AG20443 (cell line): Measurements from ENCODE around the gene ERLIN1.

Experiments
- DNase-seq: peaks from one replicate; pipeline ENCODE4 v3.0.0; 2012; ENCODE audit warnings: low spot score, mixed read lengths

Gene ERLIN1

DNA sequence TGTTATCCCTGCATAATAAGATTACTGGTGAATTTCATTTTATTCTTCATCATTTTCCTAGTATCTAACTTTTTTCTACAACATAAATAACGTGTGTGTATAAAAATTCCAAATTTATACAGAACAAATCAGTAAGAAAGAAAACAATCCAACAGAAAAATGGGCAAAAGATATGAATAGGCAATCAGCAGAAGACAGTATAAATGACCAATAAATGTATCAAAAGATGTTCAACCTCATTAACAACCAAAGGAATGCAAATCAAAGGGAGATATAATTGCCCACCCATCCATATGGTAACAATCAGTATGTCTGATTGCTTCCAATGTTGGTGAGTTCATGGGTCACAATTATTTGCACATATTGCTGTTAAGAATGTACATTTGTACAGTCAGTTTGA is 13.5 kb downstream of the ERLIN1 start:
- DNase-seq = no peak

DNA sequence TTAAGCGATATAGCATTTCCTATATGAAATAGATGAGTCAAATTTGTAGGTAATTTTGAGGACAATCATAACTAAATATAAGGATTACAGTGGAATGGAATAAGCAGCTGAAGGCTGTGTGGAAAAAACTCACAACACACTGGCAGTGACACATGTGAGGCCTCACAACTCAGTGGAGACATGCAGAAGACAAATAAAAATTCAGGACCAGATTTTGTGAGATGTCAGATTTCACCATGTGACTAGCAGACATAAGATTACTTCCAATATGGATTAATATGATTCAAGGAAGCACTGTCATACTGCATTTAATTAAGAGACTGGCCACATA is 17.6 kb downstream of the ERLIN1 start:
- DNase-seq = no peak

DNA sequence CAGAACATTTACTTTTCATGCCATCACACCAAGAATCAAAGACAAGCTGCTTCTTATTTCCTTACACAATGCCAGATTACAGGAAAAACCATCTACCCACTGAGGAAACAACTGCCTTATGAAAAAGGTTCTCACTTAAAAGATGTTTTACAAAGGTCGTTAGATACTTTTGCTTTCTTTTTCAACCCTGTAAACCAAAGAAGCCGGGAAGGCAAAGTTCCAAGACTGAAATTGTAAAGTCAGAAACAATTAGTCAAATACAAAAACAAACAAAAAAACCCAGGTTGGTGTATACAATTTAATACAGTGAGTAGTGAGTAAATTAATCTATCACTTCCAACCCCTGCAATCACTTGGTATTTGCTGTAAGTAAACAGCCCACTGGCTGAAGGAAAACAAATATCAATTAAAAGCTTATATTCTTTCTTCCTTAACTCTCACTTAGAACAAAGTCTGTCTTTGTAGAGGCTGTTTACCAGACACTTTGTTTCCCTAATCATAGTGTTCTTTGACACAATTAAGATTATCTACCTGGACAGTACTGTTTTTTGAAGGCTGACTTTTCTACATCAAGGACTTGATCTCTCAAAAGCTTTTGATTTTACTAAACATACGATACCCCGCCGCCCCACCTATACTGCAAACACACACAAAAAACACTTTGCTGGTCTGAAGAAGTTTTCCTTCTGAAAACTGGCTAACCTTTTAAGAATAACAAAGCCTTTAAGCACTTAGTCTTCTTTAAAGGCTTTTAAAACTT is 18.1 kb downstream of the ERLIN1 start:
- no peak for DNase-seq

DNA sequence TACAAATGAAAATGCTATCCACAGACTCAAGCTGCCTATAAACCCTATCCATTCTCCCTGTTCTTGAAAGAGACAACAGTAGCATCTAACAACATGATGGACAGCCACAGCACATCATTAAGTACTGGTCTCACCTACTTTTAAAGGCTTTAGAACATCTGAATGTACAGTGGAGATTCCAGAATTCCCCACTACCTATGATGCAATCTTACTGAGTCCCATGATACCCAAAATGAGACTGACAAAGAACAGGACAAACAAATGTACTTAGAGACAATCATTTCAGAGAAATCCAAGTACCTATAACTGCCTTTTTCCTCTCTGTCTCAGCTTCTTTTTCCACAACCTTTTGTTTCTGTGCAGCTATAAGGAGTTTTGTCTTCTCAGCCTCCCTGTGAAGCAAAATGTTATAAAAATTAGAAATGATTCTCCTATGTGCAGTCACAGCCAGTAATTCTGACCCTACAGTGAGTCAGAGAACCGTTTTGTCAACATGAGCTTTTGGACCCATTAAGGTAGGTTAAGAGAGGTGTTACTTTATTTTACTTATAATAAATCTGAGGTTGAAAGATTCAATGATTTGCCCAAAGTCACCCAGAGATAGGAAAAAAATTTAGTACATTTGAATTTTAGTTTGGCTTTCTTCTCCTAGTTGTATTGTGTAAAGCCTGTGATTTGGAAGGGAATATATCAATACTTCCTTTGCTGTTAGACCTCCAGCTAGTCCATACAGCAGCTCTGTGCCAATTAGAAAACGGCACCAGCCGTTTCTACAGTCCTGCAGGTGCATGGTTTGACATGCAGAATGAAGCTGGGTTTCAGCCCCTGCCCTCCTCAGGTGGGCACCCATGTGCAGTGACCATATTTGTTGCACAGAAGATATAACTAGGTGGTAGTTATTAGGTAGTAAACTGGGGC is 21.9 kb downstream of the ERLIN1 start:
- no peak for DNase-seq

DNA sequence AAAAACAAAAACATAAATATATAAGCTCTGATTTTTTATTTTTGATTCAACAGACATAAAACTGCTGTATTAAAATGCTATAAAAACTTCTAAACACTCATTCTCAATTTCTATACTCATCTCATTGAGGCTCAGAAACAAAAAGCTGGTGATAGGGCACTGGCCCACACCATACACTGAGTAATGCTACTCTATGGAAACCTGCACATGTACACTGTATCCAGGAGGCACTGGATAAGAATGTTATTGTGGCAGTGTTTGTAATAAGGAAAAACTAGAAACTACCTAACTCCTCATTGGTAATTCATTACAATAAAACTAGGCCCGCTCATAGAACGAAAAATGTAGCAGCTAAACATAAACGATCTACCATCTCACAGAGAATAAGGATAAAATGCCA is 23.1 kb downstream of the ERLIN1 start:
- DNase-seq = no peak

DNA sequence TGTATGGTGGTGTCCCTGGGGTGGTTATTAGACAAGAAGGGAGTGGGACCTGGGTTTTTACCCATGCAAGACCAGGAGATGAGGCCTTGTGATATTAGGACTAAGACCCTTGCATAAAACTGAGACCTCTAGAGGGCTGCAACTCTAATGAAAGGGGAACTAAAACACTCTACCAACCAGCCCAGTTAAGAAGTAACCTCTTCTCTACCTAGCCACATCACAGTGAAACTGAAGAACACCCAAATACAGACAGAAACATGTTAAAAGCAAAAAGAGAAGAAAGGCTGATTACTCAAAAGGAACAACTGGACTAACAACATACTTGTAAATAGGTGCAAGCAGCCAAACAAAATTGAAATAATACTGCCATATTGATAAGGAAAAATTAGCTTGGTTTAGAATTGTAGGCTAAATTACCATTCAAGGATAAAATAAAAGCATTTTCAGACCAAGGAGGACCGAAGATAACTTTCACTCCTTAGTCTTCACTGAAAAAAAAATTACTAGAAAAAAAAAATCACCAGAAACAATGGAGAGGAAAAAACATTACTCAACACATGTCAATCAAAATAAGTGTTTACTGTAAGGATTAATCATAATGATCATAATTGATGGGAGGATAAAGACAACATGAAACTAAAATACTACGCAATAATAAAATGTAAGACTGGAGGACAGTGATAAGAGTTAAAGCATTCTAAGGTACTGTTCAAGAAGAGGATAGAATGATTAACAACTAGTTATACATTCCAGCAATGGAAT is 27.6 kb downstream of the ERLIN1 start:
- DNase-seq = no peak

DNA sequence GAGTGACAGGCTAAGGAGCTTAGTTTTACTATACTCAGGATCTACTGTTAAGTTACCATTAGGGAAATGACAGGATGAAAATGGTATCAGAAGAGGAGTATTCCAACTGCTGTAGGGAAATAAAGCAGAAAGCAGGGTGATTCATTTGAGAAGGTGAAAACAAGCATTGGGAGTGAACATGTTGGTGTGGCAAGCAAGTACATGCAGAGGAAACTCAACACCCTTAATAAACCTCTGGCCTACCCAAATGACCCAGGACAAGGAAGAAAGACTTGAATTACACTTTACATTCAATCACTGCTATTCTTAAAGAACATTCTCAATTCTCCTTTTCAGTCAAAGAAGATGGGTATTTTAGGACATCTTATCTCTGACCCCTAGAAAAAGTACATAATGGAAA is 28.7 kb downstream of the ERLIN1 start:
- DNase-seq = no peak

DNA sequence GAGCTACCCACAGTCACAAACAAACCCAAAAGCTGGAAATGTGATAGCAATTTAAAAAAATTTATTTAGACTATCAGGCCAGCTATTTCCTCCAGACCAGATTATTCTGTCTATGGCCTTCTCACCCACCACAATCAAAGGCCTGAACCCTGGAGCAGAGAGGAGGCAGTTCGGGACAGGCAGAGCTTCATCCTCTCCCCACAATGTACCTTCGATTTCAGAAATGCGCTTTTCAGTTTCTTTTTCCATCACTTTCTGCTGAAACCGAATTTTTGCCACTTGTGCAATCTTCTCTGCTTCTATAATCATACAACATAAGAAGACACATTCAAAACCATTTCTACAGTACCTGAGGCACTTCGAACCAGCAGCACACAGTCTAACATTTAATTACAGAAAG is 29.9 kb downstream of the ERLIN1 start:
- no peak for DNase-seq

DNA sequence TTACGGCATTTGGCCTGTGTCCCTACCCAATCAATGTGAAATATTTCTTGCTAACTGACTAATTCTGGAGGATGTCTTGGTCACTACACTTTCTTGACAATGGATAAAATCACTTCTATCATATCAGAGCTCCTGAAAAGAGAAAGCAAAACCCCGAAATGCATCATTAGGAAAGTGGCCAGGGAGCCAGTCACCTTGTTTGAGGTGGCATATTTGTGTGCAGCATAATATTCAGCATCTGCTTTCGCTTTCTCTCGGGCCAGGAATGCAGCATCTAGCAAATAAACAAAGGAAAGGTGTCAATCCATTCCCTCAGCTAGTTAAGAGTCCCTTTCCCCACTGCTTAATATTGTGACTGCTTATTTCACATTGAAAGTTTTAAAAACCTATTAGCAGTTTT is 31.2 kb downstream of the ERLIN1 start:
- no peak for DNase-seq

DNA sequence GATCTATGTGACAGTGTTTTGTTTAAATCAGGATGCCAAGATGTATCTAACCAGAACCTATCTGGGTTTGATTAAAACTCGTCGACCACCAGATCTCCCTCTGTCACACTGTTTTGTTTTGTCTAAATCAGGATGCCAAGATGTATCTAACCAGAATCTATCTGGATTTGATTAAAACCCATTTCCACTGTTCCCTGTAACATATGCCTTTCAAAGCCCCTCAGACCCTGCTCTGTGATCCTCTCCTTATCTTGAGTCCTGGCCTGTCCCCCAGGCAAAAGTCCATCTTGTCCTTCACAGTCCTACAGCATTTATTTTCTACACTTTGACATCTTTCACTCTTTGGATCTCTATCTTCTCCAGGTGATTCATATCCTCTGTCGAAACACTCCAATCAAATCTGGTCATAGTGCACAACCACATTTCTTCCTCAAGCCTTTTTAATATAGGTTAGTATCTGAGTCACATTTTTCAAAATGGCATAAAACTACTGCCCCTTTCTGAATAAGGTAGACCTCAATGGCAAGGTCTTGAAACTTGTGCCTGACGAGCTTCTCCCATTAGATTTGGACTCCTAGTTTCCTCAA is 32.5 kb downstream of the ERLIN1 start:
- DNase-seq = no peak

DNA sequence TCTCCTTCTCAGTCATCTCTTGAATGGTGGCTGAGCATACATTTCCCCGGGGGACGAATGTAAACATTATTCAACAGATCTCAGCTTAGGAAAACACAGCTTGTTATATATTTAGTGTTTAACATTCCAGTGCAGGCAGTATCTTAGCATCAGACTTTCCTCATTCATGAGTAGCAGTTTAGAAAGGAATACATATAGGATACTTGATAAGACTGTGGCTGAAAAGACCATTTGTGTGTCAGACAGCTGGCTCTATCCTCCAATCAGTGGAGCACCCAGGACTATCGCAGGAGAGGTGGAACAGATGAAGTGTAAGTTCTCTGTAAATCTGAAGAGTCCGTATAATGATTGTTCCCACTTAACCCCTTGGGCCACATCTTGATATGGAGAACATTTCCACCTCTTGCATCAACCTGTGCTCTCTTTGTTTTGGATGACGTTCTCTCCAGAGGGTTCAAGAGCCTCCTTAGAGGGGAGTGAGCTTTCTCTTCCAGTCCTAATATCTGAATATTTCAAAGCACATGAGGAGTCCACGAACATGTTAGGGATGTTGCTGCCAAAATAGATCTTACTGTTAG is 34.0 kb downstream of the ERLIN1 start:
- DNase-seq = no peak

DNA sequence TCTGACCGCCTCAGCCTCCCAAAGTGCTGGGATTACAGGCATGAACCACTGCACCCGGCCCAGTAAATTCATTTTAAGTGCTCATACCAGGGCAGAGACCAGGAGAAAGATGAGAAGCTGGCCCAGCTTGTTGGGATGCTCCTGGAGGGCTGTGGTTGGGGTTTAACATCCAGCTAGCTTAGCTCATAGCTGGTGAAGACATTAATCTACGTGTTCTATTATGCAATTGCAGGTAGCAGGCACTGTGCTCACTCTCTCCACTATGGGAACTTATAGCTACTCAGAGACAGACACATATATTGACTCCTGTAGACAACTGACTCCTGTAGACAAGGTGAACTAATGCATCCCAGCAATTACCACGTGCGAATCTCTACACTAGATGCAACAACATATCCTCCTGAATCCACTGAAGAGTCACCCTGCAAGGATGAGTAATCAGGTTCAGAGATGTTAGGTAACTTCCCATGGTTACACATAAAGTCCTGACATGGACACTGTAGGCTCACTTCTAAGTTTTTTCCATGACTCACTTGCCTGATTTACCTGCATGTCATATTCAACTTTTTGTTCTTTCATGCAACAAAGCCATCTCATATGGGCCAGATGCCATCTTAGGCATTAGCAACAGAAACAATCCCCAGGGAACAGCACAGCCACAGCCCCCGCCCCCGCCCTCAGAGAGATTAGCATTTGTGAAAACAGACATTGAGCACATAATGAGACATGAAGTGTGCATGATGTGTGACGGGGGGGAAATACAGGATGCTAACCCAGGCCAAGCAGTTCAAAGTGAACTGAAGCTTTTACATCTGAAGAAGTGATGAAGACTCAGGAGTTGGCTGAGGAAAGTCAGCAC is 37.2 kb downstream of the ERLIN1 start:
- peak; percentile 20 for DNase-seq

DNA sequence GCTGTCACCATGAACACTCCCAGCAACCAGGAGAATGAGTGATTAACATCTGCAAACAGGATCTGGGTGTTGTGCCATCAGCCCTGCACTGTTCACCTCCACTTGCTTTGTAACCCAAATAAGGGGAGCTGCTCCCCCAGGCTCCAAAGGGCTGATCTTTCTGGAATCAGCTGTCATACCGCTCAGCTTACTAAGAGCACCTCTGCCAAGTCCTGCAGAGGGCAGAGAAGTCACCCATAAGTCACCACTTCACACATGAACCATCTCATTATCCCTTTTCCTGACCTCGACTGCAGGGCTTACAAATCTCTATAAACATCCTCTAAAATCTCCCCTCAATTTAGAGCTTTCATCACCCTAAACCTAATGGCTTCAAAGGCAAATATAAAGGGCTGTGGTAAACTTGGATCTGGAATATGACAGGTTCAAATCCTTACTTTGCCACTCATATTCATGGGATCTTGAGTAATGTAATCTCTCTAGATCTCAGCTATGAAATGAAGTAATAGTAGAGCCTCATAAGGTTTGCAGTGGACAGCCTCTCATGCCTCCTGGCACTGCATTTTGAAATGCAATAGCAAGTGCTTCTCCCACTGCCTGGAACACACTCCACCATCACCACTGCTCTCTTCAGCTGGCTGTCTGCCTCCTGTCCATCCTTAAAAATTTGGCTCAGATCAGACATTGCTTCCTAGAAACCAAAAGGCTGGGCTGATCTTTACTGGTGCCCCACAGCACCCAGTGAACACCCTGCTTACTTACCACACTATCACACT is 38.8 kb downstream of the ERLIN1 start:
- peak; percentile 29 for DNase-seq

DNA sequence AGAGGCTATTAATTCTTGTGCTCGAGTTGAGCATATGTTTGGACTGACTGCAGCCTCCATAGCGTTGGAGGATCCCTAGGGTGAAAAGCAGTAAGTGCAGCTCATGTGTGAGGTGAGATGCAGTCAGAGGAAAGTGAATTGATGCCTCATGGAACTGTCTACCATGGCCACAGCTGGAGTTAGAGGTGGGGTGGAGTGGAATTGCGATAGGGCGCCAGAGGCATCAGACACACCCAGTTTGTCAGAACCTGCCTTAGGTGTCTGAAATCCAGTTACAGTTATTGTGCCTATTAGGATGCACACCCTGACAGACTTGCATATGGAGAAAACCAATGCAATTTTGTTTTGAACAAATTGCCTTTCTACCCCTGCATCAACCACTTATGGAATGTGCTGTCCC is 39.4 kb downstream of the ERLIN1 start:
- DNase-seq = no peak

DNA sequence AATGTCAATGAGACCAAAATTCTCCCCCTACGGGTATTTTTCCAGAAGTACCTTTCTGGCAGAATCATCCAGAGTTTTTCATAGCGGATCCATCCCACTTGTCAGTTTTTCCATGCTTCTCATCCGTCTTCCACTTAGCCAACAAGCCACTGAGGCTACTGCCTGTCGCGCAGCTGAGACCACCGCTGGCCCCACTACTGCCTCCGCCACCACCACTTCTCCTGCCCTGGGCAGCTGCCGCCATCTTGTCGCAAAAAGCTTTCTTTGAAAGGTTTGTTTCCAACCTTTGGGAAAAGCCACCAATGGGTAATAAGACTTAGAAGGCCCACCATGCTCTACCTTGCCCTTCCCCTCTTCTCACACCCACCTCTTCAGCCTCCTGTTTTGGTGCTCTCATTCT is 42.1 kb downstream of the ERLIN1 start:
- no peak for DNase-seq

DNA sequence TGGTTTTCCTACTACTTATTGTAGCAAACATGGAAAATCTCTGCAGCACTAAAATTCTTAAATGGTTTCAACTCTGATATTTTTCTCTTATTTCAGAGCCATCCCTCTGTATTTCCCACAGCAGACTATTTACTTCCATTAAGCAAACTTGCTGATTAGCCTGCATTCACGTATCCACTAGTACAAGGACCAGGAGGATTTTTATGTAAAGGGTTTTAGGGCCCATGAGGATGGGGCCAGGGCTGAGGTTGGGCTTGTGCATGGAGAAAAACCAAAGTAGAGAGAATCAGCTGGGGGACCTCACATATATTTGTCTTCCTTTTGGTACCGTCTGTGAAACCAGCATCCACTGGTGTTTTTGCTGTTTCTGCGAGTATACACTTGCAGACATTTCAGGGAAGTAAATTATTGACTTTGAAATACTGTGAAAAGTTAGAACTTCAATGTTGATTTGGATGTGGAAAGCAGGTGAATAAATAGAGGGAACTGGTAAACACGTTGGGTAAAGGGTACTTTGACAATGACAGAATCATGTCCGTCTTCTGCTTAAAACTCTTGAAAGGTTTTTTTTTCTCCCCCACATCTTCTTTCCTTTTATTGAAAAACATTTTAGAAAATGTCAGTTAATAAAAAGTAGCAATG is 44.3 kb downstream of the ERLIN1 start:
- DNase-seq = no peak

DNA sequence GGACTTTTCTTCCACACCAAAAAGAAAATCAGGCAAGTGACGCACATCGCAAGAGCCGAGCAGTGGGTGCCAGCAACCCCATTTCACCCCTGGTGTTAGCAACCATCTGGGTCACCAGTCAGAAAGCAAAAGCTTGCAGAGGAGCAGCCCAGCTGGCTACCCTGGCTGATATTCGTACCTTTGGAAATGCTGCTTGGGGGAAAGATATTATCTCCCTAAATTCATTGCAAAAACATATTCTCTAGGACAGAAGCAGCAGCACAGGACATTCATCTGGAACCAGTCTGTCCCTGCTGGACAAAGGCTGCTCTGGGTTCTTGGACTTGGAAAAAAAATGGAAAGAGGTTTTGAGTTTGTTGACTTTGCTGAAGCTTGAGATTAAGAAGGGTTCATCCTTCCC is 45.8 kb downstream of the ERLIN1 start:
- no peak for DNase-seq

DNA sequence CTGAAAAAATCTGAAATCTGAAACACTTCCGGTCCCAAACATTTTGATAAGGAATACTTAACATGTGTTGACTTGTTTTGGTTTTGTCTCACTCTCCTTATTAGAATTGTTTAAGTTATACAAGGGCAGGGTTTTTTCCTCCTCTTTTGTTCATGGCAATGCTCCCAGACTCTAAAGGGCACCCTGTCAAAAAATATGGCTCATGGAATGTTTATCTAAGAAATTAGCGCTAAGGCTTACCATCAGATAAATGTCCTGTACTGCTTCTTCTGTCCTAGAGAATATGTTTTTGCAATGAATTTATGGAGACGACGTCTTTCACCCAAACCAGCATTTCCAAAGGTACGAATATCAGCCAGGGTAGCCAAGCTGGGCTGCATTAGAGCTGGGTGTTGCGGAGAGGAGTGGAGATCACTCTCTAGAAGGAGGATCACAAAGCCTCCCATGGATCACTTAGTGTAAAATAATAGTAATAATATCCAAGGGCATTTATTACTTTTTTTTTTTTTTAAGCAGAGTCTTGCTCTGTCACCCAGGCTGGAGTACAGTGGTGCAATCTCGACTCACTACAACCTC is 46.8 kb downstream of the ERLIN1 start:
- DNase-seq = no peak

DNA sequence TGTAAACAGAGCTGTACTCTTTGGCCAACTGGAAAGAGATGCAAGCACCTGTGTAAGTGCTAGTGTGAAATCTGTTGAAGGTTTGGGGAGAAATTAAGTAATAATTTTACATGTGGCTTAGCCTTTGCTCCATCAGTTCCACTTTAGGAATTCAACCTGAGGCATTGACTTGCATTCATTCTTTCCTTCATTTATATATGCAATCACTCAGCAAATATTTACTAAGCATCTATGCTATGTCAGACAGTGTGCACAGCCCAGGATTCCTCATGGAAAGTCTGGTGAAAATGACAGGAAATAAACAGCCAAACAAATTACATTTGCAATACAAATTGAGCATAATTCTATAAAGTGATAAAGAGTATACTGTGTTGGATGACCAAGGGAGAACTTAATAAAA is 50.3 kb downstream of the ERLIN1 start:
- DNase-seq = no peak
